Measurements from ENCODE around the gene TMEFF1. TPM values are rescaled to one million over a fixed set of nuclear protein-coding genes. Genes with fewer than 3 reads are reported as not detected.

The TMEFF1 gene
- polyA plus RNA-seq, 2 of the 4 experiments (the other 2 are of a cell fraction): 0.31 to 0.61 TPM

DNA sequence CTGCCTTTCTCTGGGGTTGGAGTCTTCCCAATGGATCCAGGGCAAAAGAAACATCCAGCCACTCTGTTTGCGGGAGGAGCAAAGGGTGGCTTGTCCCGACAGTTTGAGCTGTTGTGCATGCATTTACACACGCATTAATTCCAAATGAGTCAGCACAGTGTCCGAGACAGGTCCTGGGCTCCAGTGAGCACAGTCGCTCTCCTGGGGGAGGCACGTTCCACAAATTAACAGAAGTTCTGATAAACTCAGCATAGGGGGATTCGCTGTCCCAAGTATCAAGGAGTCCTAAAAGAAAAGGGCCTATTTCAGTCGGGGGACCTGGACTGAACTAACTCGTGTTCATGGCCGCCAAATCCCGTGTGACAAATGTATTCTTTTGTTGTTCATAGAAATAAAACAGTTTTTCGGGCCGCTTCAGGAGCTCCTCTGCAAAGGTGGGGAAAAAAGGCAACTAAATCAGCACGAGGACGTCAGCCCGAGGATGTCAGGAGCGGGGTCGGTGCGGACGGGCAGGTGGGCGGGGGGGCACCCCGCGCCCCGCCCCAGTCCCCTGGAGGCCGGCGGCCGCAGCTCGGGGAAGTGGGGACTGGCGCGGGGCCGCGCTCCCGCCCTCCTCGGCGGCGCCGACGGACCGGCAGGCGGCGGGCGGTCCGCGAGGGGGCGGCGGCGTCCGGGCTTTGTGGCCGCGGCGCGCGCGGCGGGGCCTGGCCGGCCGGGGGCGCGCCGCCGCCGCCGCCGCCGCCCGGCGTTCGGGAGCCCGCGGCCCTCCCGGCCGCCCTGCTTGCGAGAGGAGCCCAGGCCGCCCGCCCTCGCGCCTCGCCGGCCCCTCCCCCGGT lies 46.2 kb upstream of the TMEFF1 start, which contains the start of gene MSANTD3 (continued):
- TF ChIP-seq RFX5 (IDR thresholded peaks at IDR 0.05): no peak
- TF ChIP-seq, protein P1, sequence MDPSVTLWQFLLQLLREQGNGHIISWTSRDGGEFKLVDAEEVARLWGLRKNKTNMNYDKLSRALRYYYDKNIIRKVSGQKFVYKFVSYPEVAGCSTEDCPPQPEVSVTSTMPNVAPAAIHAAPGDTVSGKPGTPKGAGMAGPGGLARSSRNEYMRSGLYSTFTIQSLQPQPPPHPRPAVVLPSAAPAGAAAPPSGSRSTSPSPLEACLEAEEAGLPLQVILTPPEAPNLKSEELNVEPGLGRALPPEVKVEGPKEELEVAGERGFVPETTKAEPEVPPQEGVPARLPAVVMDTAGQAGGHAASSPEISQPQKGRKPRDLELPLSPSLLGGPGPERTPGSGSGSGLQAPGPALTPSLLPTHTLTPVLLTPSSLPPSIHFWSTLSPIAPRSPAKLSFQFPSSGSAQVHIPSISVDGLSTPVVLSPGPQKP (IDR thresholded peaks at IDR 0.05; ENCODE audit: low read depth, low read length): no peak
- TF ChIP-seq POLR2AphosphoS2 (conservative IDR thresholded peaks at IDR 0.05; ENCODE audit: low read length): no peak
- TF ChIP-seq EHMT2 (IDR thresholded peaks at IDR 0.05; ENCODE audit: low read depth): no peak
- TF ChIP-seq, protein P2, sequence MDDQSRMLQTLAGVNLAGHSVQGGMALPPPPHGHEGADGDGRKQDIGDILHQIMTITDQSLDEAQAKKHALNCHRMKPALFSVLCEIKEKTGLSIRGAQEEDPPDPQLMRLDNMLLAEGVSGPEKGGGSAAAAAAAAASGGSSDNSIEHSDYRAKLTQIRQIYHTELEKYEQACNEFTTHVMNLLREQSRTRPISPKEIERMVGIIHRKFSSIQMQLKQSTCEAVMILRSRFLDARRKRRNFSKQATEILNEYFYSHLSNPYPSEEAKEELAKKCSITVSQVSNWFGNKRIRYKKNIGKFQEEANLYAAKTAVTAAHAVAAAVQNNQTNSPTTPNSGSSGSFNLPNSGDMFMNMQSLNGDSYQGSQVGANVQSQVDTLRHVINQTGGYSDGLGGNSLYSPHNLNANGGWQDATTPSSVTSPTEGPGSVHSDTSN (IDR thresholded peaks at IDR 0.05): 0 out of 2 replicates have a peak, but pooled peaks have one; percentile 24
- peak; percentile 79; the same call in 1 of the 2 replicates for TF ChIP-seq TP53 (CRISPR knock-in tag; IDR thresholded peaks at IDR 0.05)
- TF ChIP-seq ZSCAN20 (CRISPR knock-in tag; IDR thresholded peaks at IDR 0.05): no peak
- TF ChIP-seq SMC3 (IDR thresholded peaks at IDR 0.05): no peak; the same call in 2 of the 3 replicates
- TF ChIP-seq FOXS1 (CRISPR knock-in tag; IDR thresholded peaks at IDR 0.05): no peak
- no peak for TF ChIP-seq KDM5A (IDR thresholded peaks at IDR 0.05)
- TF ChIP-seq ESRRA (IDR thresholded peaks at IDR 0.05; ENCODE audit: borderline replicate concordance, low read length): no peak
- no peak for TF ChIP-seq RCOR1 (IDR thresholded peaks at IDR 0.05; ENCODE audit: low read depth, low read length)

DNA sequence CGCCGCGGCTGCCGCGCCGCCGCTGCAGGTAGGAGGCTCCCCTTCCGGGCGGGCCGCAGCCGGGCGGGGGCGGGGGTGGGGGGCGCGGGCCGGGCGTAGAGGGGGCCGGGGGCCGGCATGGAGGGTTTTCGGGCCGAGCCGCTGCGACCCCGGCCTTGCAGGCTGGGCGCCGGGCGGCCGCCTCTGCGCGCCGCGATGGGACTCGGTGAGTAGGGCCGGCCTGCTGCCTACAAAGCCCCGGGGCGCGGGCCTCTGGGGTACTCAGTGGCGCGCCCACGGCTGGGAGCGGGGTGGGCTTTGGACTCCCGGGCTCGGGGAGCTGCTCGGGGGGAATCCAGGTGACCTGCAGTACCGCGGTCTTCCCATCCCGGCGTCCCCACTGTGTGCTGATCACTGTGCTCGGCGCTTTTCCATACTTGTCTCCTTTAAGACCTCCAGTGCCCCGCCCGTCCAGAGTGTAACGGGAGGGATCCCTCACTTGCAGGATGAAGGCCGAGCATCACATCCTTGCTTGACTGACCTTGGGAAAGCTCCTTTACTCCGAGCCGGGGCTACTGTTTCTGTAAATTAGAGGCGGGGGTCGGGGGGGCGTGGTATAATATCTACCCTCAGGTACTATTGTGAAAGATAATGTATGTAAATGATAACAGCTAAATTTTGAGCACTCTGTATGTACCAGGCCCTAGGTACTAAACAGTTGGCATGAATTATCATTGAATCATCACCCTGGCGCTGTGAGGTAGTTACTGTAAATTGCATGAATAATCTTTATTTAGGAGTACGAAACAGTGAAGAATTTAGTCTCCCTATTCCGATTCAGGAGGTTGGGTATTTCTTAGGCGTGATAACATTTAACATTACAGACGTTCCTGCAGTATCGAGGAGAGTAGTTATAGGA lies 45.3 kb upstream of the TMEFF1 start:
- TF ChIP-seq, protein P3, sequence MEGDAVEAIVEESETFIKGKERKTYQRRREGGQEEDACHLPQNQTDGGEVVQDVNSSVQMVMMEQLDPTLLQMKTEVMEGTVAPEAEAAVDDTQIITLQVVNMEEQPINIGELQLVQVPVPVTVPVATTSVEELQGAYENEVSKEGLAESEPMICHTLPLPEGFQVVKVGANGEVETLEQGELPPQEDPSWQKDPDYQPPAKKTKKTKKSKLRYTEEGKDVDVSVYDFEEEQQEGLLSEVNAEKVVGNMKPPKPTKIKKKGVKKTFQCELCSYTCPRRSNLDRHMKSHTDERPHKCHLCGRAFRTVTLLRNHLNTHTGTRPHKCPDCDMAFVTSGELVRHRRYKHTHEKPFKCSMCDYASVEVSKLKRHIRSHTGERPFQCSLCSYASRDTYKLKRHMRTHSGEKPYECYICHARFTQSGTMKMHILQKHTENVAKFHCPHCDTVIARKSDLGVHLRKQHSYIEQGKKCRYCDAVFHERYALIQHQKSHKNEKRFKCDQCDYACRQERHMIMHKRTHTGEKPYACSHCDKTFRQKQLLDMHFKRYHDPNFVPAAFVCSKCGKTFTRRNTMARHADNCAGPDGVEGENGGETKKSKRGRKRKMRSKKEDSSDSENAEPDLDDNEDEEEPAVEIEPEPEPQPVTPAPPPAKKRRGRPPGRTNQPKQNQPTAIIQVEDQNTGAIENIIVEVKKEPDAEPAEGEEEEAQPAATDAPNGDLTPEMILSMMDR (IDR thresholded peaks at IDR 0.05): no peak
- no peak for TF ChIP-seq HOXA7 (CRISPR knock-in tag; IDR thresholded peaks at IDR 0.05)
- TF ChIP-seq, protein P4, sequence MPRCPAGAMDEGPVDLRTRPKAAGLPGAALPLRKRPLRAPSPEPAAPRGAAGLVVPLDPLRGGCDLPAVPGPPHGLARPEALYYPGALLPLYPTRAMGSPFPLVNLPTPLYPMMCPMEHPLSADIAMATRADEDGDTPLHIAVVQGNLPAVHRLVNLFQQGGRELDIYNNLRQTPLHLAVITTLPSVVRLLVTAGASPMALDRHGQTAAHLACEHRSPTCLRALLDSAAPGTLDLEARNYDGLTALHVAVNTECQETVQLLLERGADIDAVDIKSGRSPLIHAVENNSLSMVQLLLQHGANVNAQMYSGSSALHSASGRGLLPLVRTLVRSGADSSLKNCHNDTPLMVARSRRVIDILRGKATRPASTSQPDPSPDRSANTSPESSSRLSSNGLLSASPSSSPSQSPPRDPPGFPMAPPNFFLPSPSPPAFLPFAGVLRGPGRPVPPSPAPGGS (IDR thresholded peaks at IDR 0.05): no peak
- TF ChIP-seq ESRRA (IDR thresholded peaks at IDR 0.05; ENCODE audit: borderline replicate concordance, low read length): 0 out of 2 replicates have a peak, but pooled peaks have one; percentile 25
- 0 out of 2 replicates have a peak, but pooled peaks have one; percentile 29 for TF ChIP-seq POLR2A (IDR thresholded peaks at IDR 0.05; ENCODE audit: low read length)
- no peak for TF ChIP-seq TP53 (CRISPR knock-in tag; IDR thresholded peaks at IDR 0.05)
- peak in 1 of 2 experiments; percentile 42; a peak in 2 of 5 replicates for TF ChIP-seq JUN (IDR thresholded peaks at IDR 0.05)
- TF ChIP-seq PHF8 (IDR thresholded peaks at IDR 0.05; ENCODE audit: borderline replicate concordance, low read depth): peak; percentile 26; the same call in 1 of the 2 replicates
- no peak for TF ChIP-seq EHF (CRISPR knock-in tag; IDR thresholded peaks at IDR 0.05)

More for the DNA sequence above, 45.3 kb upstream of the TMEFF1 start:
- Histone ChIP-seq H3K27ac (peak overlapping the region; percentile 99 to 100), H3K4me1 (peaks cover 33% of the 10 kb centered on the region), H3K9me3 (no peaks in the 10 kb centered on the region), H3K4me2 (peak overlapping the region; percentile 96), H3K4me3 (peak overlapping the region; percentile 89)
- FAIRE-seq (no peak), ATAC-seq (peak; percentile 67 to 73), DNase-seq (ENCODE audit: low read depth in 1 of 2, low spot score in 1 of 2) (peak; percentile 65 to 83)
- ChIA-PET CTCF (interaction anchor here (0.9 to 2.5 kb wide), 8 partner anchors 9 to 297 kb away, joined by 3 to 15 read pairs (median 3); no protein-coding TSS in a partner anchor), POLR2A (interaction anchor here (0.7 to 2.7 kb wide), 6 partner anchors 12 to 606 kb away, joined by 3 to 17 read pairs (median 4); partner anchors contain the start of genes NR4A3 and TEX10)
- WGBS (ENCODE audit: missing lambda C conversion rate): 2% methylated on average over 19 of the region's 65 CpGs
